Stimulated activated CD8-positive, alpha-beta memory T cell treated with anti-CD3 and anti-CD28 coated beads, Interleukin-7, amount 100 ng/mL, for 24 hours (primary cell): ENCODE measurements around the gene ADORA1.

Experiments
- DNase-seq: peaks from one replicate; pipeline ENCODE4 v3.0.0-alpha.2; 2020; ENCODE audit warnings: low read depth

The ADORA1 gene

DNA sequence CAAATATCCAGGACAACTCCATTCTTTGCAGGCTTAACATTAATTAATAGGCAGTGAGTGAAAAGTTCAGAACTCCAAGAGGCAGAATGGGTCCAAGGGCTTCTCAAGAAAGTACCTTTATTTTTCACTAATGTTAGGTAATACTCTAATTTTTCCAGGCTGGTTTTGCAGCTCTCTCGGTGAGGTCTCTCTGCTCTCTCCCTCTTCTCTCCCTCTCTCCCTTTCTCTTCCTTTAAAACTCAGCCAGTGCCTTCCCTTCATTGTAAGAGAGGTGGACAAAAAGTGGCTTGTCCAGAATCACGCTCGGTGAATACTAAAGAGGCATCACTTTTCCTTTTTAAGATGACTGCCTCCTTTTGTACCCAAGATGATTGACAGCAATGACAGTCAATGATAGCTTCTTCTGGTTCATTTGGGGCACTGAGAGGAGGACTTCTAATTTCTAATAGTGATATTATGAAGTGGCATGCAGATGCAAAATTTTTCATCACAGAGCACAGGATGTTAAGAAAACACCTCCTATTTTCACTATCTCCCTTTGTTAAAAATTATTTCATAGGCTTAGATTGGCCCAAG is 60.3 kb downstream of the ADORA1 start:
- no peak for DNase-seq

DNA sequence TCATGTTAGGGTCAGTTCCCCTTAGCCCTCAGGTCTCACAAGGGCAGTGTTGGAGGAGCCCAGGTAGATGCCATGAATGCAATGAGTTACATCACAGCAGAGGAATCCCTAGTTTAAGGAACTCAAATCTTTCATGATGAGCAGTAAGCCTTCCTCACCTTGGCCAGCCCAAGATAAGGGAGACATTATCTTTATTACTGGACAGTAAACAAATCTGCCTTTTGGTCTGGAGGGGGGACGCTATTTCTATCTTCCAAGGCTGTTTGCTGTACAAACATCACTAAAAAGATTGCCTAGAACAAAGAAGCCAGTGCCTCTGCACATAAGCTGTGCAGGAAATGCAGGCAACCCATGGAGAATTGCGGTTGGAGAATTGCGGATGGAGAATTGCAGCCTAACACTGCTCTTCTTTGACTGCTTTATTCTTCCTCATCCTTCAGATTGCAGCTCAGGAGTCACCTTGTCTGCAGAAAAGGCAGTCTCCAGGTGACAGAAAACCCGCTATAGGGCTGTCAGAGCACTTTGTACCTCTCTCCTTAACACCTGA is 61.2 kb downstream of the ADORA1 start:
- DNase-seq = no peak

DNA sequence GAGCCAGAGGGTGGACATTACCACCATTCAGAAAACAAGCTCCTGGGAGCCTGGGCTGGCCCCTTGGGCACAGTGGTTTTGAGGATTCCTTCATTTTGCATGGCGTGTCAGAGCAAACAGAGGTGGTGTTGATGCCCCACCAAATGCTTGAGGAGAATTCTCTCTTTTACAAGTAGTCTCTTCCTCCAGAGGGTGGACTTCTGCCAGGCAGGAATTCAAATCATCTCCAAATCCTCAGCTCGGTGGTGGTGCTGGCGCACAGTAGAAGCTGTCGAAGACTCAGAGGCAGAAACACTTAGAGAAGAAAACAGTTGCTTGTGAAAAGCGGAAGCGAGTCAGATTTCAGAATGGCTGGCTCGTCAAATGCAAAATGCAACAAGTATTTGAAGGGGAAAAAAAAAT is 62.4 kb downstream of the ADORA1 start:
- DNase-seq = no peak

DNA sequence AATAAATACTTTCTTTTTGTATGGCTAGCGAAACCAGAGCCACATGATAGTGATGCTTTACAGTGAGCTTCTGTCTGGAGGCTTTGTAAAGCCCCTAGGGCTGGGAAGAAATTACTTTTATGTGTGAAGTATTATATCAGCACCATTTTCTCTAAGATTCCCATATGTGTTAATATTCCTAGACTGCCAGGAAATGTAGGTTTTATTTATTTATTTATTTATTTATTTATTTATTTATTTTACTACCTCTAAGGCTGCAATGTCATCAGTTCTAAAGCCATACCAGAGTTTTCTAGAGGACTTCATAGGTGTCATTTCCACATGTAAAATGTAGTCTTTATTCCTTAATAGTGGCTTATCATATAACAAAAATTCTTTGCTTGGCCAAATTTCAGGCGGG is 63.4 kb downstream of the ADORA1 start:
- no peak for DNase-seq

DNA sequence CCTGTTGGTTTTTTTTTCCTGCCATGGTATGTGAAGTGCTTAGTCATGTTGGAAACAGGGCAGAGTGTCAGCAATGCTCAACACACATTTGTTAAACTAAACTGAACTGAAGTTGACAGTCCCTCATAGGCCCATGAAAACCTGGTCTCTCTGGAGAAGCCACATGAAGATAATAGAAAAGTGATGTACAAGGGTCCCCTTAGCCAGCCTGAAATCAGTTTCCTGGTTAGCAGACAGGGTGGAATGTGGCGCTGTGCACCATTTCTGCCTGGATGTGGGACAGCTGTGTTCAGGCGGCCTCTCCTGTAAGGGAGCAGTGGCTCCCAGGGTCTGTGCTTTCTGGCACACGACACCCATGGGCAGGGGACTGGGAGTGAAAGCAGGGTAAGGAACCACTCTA is 68.8 kb downstream of the ADORA1 start:
- DNase-seq = no peak

DNA sequence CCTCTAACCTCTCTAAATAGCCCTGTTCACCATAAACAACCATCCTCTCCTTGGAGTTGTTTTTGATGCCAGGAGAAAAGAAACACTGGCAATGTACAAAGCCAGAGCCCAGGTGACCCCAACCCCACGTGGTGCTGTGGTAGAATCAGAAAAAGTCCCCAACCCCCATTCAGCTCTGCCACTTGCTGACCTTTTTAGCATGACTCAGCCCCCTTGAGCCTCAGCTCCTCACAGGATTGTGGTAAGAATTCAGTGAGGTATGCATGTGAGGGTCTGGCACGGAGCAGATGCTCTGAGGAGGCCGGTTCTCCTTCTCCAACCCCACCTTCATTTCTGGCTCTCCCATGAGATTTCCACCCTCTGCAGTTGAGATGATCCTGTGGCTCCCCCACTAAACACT is 70.1 kb downstream of the ADORA1 start:
- DNase-seq = no peak

DNA sequence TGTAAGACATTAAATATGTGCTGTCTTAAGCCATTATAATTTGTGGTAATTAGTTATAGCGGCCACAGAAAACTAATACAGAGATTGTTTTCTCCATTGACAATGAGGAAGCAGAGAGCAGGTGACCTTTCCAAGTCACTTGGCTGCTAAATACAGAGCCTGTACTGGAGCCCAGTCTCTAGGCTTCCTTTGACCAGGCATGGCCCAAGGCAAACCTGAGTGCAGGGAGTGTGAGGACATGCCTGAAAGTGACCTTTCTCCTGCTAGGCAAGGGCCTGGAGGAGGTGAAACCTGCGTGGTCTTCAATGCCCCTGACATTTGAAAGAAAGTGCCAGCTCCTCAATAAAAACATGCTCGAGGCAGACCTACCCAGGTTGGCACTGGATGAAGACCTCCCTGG is 71.5 kb downstream of the ADORA1 start:
- no peak for DNase-seq

DNA sequence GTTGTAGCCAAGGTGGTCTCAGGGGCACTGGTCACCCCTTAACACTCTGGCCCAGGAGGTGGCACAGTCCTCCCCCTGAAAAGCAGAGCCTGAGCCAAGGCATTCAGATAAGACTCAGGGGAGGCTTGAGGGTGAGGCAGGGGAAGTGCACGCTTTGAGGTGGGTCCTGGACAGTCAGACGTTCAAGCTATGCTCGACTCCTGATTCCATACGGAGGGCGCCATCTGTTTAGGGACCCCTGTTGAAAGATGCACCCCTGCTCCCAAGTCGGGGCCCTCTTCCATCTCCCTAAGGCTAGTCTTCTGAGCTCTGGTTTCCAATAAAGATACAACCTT is 71.9 kb downstream of the ADORA1 start:
- no peak for DNase-seq

DNA sequence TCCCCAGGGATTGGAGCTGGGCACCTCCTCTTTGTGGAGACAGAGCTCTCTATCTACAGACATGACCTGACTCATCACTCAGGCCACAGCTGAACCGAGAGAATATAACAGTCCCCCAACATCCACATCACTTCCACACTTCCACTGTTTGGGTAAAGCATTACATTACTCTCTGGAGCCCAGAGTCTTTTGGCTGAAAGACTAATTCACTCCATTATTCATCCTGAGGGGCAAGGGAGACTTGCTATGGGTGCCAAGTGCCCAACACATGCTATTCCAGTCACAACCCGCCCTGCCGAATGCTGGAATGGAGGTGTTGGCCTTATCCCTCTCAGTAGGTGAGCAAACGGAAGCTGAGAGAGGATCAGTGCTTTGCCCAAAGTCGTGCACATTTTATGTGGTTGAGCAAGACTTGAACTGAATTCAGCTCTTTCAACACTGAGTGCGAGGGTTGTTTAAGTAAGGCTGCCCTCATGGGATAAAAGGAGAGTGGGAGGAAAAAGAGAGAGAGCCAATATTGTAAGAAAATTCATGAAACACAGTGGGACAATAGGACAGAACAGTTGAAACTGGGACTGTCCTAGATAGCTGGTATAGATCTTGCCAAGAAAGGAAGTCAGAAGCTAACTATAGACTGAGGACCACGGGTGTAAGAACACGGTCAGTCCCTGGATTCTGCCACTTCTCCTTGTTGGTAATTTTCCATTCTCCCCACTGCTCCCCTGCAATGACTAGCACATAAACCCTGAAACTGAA is 72.5 kb downstream of the ADORA1 start:
- no peak for DNase-seq

DNA sequence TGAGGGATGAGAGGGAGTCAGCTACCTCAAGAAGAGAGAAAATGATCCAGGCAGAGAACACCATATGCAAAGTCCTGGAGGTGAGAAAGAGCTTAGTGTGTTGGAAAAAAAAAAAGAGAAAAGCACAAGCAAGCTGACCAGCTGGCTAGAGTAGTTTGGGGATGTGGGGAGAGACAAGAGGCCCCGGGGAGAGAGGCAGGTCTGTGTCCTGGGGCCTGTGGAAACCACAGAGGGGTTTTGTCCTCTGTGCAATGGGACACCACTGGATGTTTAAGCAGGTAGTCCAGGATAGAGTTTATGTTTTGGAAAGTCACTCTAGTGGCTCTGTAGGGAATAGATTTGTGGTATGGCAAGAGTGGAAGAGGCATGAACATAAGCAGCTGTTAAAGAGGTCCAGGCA is 73.4 kb downstream of the ADORA1 start:
- no peak for DNase-seq

DNA sequence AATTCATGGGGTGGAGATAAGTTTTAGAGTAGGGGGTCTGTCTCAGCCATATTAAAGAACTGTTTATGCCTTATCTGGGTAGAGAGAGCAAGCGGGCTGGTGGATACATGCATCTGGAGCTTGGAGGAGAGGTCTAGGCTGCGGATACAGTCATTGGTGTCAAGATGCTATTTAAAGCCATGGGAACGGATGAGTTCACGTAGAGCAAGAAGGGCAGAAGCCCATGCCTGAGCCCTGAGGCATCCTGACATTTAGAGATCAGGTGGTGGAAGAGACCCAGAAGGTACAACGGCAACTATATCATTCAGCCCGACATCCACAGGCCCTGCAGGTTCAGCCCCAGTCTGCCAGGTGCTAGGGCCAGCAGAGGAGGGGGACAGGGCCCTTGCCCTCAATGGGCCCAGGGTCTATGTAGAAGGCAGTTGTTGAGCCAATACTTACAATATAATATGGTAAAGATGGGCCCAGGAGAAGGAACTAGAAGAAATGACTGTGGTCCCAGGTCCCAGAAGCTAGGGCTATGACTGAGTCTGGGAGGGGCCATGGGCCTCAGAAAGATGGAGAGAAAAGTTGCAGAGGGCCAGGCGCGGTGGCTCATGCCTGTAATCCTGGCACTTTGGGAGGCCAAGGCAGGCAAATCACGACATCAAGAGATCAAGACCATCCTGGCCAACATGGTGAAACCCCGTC is 74.1 kb downstream of the ADORA1 start:
- DNase-seq = no peak

DNA sequence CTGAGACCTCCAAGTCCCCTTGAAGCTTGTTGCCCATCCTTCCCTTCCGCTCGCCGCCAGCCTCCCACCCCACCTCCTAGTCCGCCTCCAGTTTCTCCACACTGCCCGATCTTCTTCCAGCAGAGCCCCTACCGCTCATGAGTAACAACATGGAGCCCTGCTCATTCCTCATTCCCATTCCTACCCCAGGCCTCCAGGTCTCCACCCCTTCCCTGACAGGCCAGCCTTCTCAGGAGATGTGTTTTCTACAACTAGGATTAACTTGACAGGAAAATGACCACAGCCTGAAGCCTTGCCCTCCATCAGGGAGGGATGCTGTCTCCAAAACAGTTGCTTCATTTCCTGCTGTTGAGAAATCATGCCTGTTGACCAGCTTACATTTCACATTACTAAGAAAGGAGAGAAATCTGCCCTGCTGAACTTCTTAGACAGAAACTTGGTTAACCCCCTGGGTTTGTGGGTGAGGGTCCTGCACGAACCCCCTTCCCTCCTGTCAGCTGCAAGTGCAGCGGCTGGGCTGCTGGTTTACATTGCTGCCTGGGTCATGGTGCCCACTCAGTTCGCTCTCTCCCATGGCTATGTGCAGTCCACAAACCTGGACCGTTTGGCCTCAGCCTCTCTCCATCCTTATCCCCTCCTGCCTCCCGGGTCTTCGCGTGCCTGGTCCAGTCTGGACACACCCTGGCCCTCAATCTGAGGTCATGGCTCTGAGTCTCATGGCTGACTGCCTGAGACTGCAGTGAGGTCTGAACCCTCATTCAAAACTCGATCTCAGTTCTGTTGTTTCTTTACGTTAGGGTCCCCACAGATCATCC is 75.1 kb downstream of the ADORA1 start:
- no peak for DNase-seq

DNA sequence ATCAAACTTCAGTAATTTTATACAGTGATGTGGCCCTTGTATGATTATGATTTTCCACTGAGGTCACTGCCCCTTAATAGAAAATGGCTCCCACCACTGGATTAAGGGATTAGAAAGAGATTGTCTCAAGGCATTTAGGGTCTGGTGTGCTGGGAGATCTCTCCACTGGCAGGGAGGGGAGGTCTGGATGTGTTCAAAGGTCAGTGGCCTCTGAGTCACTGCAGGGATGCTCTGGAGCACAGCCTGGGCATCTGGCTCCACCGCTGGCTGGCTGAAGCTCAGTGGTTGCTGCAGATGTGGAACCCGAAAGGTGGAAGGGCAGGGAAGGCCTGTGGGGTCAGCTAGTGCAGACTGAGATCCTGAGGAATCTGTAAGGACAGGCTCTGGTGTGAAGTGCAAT is 77.2 kb downstream of the ADORA1 start:
- DNase-seq = no peak

DNA sequence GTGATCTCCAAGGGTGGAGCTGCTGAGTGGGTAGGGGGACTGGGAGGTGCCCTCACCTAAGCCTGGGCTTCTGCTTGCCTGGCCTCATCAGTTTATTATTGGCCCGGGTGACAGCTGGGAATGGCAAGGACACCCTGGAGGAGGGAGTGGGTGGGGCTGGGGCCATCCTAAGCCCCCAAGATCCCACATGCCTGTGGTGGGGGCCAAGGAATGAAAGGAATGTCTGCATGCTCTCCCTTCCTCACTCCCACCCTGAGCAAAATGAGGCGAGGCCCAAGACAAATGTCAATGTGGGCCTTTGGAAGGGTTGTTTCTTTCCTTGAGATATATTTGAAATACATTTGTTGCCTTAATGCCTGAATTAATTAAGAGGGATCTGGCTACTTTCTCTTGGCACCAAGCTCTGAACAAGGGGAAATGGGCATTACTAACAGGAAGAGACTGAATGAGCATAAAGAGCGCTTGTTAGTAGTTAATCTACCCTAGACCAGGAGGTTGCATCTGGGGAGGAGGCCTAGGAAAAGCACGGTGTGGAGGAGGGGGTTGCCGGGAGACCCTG is 78.7 kb downstream of the ADORA1 start:
- no peak for DNase-seq

DNA sequence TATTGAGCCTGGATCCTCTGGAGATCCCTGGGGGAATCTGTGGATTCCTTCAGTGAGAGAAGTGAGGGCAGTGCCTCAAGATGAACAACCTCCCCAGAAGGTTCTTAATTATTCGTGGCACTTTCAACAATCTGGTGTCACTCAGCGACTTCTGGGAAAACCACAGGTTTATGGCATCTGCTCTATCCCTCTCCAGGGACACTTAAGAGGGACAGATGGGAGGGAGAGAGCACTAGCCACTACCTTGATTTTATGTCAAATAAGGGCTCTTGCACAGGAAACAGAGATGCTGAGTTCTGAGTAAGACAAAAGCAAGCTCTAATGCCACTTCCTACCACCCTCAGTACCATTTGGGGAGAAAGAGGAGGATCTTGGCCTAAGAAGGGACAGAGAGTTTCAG is 80.2 kb downstream of the ADORA1 start:
- DNase-seq = no peak

DNA sequence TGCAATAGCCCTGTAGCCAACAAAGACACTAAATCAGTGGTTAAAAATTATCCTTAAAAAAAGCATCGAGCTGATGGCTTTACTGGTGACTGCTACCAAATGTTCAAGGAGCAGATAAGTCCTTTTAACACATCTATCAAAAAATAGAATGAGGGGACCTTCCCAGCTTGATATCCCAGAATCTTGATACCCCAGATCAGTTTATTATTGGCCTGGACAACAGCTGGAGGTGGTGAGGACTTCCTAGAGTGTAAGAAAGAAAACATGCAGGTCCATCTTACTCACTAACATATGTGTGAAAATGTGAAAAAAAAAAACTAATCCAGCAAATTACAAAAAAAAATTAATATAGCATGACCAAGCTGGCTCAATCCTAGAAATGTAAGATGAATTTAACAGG is 80.7 kb downstream of the ADORA1 start:
- DNase-seq = no peak

DNA sequence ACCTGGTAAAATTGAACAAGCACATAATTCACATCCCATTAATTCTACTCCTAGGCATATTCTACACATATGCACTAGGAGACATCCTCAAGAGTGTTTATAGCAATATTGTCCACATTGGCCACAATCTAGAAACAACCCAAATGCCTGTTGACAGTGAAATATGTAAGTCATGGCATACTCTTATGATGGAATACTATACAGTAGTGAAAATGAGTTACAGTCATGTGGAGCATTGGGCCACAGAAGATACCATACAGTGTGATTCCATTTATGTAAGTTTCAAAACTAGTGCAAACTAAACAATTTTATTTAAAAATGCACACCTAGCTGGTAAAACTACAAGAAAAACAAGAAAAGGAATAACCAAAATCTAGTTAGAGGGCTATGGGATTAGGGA is 82.8 kb downstream of the ADORA1 start:
- DNase-seq = no peak

DNA sequence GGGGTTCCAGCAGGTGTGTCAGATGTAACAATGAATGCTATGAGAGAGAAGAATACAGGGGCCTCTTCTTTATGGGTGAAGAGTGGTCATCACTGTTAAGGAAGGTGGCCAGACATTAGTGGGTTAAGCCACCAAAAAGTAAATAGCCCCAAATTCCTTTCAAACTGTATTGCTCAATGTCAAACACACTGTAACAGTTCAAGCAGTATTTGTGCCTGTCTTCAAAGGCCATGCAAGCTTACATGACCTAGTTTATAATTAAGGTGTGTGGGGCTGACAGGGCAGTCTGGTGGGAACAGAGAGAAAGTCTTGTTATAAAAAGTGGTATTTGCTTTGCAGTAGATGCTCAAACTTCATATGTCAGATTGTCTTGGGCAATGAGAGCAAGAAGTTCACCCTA is 83.5 kb downstream of the ADORA1 start:
- DNase-seq = no peak

DNA sequence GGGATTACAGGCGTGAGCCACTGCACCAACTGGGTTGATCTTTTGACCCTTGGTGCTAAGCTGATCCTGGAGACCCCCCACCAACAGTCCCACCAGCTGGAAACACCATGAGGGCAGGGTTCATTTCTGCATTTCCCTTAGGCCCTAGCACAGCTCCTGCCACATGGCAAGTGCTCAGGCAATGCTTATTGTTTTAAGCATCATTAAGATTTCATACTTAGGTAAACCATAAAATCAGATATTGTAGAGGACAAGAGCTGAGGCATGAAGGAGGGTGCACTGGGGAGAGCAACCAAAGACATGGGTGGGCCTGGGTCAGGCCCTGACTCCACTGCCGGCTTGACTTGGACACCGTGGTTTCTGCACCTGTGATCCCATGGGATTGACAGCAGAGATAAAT is 84.3 kb downstream of the ADORA1 start:
- no peak for DNase-seq

DNA sequence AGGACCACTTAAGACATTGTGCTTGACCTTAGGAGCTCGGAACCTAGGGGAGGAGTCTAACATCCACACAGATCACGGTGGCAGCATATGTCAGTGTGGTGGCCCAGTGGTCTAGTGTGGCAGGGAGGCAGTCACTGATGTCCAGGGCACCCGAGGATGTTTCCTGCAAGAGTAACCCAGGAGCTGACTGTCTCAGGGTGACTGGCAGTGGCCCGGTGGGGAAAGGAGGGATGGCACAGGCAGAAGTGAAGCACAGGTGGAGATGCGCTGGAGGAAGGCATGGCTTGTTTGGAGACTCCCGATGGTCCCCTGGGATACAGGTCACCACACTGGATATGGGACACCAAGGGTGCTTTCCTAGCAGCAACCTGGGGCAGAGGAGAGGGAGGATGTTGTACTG is 85.6 kb downstream of the ADORA1 start:
- no peak for DNase-seq

DNA sequence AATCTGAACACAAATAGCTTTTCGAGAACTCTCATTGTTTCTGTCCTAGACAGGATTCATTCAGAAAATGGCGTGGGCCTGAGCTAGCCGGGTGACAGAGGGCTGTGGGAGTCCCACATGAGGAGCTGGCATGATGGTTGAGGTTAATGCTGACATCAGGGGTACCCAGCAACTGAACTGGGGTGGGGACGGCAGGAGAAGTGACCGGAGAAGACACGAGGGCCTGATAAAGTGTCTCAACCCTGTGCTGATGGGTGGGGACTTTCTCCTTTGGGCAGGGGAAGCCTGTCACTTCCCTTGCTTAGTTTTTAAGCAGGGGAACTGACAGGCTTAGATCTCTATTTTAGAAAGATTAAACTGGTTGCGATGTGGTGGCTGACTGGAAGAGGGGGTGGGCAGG is 87.3 kb downstream of the ADORA1 start:
- DNase-seq = no peak

DNA sequence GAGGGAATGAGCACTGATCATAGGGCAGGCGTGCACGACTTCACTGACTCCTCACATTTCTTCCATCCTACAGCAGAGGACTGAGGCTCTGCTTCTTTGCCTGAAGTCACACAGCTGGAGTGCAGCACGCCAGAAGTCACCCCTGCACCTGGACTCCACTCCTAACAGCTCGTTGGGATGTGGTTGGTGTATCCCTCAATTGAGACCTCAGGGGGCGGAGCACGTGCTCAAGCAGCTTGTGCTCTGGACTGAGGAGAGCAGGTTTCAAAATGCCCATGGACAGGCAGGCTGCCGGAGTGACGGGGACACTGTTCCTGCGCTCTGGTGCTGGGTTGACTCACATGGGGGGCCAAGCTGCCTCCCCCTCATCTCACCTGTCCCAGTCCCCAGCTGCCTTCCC is 88.0 kb downstream of the ADORA1 start:
- DNase-seq = no peak
